Hepatocyte (in vitro differentiated cells): ENCODE data around the gene ZNF789.

Source experiments
- CTCF ChIP-seq: fragments of 200-600 bp; sonication (generic); IDR thresholded peaks from 2 replicates; pipeline ENCODE4 v1.5.1; 2016; ENCODE audit warnings: antibody characterized with exemption, mild to moderate bottlenecking; ENCODE audit not compliant: poor library complexity
- EZH2 ChIP-seq: fragments of 200-600 bp; sonication (generic); IDR thresholded peaks from 2 replicates; pipeline ENCODE4 v1.6.1; 2016; ENCODE audit warnings: antibody characterized with exemption, mild to moderate bottlenecking, borderline replicate concordance

- no peak for TF ChIP-seq CTCF
- no peak for TF ChIP-seq EZH2
Measured at GRCh38 chr7:99469381-99470065, 3.2 kb upstream of the ZNF789 start.
